BJ (cell line): Measurements from ENCODE around the gene RBFOX1. TPM values are rescaled to one million over a fixed set of nuclear protein-coding genes. Genes with fewer than 3 reads are reported as not detected.

Source experiments
- CTCF ChIA-PET: fragments of 350-600 bp; formaldehyde crosslinking; extraction: SDS; loops from one replicate; lab custom pipeline; 2021; ENCODE audit warnings: antibody characterized with exemption, inconsistent platforms; lab: Yijun Ruan, JAX
- POLR2A ChIA-PET: fragments of 300-600 bp; sonication (Branson Sonifier 250); formaldehyde crosslinking; extraction: SDS; loops from one replicate; lab custom pipeline; 2021; ENCODE audit warnings: antibody characterized with exemption; lab: Charles Lee
- DNase-seq: peaks from one replicate; pipeline ENCODE4 v3.0.0-alpha.2; 2011; ENCODE audit warnings: low read depth
- H3K27me3 ChIP-seq: 2 replicates; pipeline ENCODE4 v1.6.0; 2011; ENCODE audit warnings: low read length; ENCODE audit not compliant: control insufficient read depth, insufficient read depth
- H3K36me3 ChIP-seq: 2 replicates; pipeline ENCODE4 v1.5.1; 2011; ENCODE audit warnings: low read length; ENCODE audit not compliant: control insufficient read depth, insufficient read depth
- H3K4me3 ChIP-seq: 2 replicates; pipeline ENCODE4 v1.5.1; 2011; ENCODE audit warnings: low read depth, mild to moderate bottlenecking, control low read depth, low read length
- polyA plus RNA-seq: library from polyadenylated mRNA; depleted of rRNA; stranded (reverse); fragments of >200 nt; gene quantifications from 2 replicates; pipeline ENCODE4 v1.2.3, GENCODE V29; 2011
- TF ChIP-seq, protein P1 (sequence below): IDR thresholded peaks from 2 replicates; pipeline ENCODE4 v1.5.1; 2011; ENCODE audit warnings: low read depth, mild to moderate bottlenecking, control low read depth, inconsistent platforms, low read length, moderate library complexity; ENCODE audit not compliant: insufficient read depth

The RBFOX1 gene
- polyA plus RNA-seq, 1 experiment = not detected

DNA sequence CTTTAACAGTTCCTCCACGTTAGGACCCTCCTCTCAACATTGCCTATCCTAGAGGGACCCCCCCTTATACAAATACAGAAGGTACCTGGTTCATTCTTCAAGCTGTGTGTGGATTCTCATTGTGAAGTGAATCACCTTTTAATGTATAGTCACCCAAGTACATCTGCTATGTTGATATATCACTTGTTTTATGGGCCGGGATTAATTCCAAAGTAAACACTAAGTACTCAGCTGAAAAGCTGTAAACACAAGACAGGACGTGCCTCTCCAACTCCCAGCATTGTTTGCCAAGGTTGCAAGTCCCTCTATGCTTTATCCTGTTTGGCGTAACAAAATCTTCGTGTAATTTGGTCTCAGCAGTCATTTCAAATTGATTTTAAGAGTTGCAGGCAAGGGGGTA is 123.6 kb downstream of the RBFOX1 start:
- TF ChIP-seq, protein P1, sequence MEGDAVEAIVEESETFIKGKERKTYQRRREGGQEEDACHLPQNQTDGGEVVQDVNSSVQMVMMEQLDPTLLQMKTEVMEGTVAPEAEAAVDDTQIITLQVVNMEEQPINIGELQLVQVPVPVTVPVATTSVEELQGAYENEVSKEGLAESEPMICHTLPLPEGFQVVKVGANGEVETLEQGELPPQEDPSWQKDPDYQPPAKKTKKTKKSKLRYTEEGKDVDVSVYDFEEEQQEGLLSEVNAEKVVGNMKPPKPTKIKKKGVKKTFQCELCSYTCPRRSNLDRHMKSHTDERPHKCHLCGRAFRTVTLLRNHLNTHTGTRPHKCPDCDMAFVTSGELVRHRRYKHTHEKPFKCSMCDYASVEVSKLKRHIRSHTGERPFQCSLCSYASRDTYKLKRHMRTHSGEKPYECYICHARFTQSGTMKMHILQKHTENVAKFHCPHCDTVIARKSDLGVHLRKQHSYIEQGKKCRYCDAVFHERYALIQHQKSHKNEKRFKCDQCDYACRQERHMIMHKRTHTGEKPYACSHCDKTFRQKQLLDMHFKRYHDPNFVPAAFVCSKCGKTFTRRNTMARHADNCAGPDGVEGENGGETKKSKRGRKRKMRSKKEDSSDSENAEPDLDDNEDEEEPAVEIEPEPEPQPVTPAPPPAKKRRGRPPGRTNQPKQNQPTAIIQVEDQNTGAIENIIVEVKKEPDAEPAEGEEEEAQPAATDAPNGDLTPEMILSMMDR = no peak
- Histone ChIP-seq H3K27me3 (no peaks in the 10 kb centered on the region), H3K36me3 (no peaks in the 10 kb centered on the region), H3K4me3 (no peak overlapping the region)
- CTCF ChIA-PET = no interaction called here
- no peak for DNase-seq
- POLR2A ChIA-PET = no interaction called here

DNA sequence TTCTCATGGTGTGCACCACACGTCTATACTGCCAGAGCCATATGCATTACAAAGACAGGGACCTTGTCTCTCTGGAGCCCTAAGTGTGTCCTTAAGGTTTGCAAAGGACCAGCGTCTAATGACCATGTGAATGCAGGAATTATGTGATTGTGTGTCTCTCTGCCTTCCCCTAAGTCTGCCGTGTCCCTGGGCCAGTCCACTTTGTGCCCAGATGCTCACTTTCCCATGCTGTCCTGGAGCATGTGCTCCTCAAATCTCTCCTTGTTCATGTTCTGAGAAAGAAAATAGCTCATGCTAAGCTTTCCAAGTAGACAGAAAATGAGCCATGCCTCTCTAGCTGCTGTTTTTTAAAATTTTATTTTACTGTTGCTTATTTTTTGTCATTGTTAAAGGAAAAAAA is 125.5 kb downstream of the RBFOX1 start:
- Histone ChIP-seq H3K27me3 (no peaks in the 10 kb centered on the region), H3K4me3 (no peak overlapping the region), H3K36me3 (no peaks in the 10 kb centered on the region)
- no peak for DNase-seq
- CTCF ChIA-PET = no interaction called here
- POLR2A ChIA-PET = no interaction called here
- TF ChIP-seq, protein P1 = no peak

DNA sequence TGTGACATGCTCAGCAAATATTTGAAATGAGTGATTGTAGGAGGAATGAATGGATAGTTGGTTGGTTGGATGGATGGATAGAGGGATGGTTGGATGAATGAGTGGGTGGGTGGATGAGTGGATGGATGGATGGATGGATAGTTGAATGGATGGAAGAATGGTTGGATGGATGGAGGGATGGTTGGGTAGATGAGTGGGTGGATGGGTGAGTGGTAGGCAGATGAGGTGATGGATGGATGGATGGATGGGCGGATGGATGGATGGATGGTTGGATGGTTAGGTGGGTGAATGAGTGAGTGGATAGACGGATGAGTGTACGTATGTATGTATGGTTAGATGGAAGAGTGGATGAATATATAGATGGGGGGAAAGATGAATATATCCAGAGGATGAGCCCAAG is 137.7 kb downstream of the RBFOX1 start:
- H3K27me3 ChIP-seq = no peaks in the 10 kb centered on the region
- ChIA-PET CTCF (no interaction called here), POLR2A (no interaction called here)
- no peak for DNase-seq
- no peaks in the 10 kb centered on the region for H3K36me3 ChIP-seq
- TF ChIP-seq, protein P1 = no peak
- no peak overlapping the region for H3K4me3 ChIP-seq

DNA sequence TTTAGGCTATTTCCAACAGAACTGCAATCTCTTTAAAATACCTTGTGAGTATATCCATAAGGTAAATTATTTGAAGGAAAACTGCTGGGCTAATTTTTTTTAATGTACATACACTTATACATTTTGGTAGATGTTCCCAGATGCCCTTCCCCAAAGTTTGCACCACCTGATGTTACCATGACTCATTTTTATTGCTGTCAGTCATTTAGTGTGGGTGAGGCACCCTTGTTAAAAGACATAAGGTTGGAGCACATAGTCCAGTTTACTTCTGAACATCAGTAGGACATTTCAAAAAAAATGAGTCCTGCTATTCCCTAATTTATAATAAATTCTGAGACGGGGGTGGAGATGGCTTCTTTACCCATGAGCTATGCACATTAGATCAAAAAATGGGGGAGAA is 138.6 kb downstream of the RBFOX1 start:
- Histone ChIP-seq H3K4me3 (no peak overlapping the region), H3K36me3 (no peaks in the 10 kb centered on the region), H3K27me3 (no peaks in the 10 kb centered on the region)
- no peak for DNase-seq
- ChIA-PET POLR2A (no interaction called here), CTCF (no interaction called here)
- TF ChIP-seq, protein P1 = no peak

DNA sequence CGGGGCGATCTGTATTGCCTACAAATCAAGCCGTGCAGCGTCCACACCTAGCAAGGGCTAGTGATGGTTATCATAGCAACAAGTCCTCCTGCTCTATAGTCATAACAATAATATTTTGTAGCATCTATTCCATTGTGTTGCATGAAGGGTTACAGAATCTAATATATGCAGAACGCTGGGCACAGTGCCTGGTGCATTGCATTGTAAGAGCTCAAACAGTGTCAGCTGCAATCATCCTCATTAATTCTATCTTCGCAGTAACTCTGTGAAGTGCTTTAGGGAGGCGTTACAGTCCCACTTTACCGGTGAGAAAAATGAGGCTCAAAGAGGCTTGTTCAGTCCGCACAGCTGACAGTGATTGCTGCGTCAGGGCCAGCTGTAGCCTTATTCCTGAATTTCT is 149.4 kb downstream of the RBFOX1 start:
- CTCF ChIA-PET = no interaction called here

More for the DNA sequence above, 149.4 kb downstream of the RBFOX1 start:
- Histone ChIP-seq H3K27me3 (no peaks in the 10 kb centered on the region), H3K36me3 (no peaks in the 10 kb centered on the region), H3K4me3 (no peak overlapping the region)
- TF ChIP-seq, protein P1 = no peak
- no peak for DNase-seq
- POLR2A ChIA-PET = no interaction called here
